MM.1S (cell line): ENCODE measurements around the gene COL5A1.

Experiments used
- CTCF ChIP-seq: fragments of 300-600 bp; sonication (generic); IDR thresholded peaks from 2 replicates; pipeline ENCODE4 v1.5.1; 2016; ENCODE audit warnings: antibody characterized with exemption, low read length, mixed read lengths
- EZH2 ChIP-seq: fragments of 300-600 bp; sonication (generic); optimal IDR thresholded peaks from 2 replicates; pipeline ENCODE3; 2017; ENCODE audit warnings: low read depth, mild to moderate bottlenecking, antibody characterized with exemption, low read length, mixed read lengths

DNA sequence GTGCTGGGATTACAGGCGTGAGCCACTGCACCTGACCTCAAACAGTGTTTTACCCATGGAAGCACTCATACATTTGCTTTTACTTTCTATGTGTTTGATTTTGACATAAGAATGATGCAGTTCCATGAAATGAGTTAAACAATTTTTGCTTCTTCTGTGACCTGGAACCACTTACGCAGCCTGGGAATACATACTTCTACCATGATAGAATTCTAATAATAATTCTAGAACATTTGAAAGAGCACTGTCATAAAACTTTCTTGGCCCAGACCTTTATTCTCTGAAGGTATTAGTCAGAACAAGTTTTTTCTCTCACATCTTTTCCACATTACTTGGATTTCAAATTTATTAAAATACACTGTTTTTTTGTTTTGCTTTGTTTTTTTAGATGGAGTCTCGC, 25.3 kb upstream of the COL5A1 start:
- no peak for TF ChIP-seq EZH2
- TF ChIP-seq CTCF = no peak
